Stimulated activated CD4-positive, alpha-beta T cell treated with anti-CD3 and anti-CD28 coated beads, Interleukin-1b, Interleukin-23, amount 100 ng/mL, for 4 hours (primary cell): ENCODE measurements around the gene MAP1LC3A.

ENCODE experiments used
- DNase-seq, 2 donors: peaks; one replicate each; pipeline ENCODE4 v3.0.0-alpha.2; 2020; ENCODE audit warnings: low read depth in 2 of 2

Gene MAP1LC3A

GRCh38 chr20:34575756-34576155, 17.2 kb downstream of the MAP1LC3A start:
- no peak for DNase-seq

- DNase-seq, result no peak
Observed at GRCh38 chr20:34577061-34577460, 18.5 kb downstream of the MAP1LC3A start.

- DNase-seq, result no peak
Observed at GRCh38 chr20:34578025-34578424, 19.5 kb downstream of the MAP1LC3A start.

- no peak for DNase-seq
Observed at GRCh38 chr20:34578521-34578920, 20.0 kb downstream of the MAP1LC3A start.

GRCh38 chr20:34579191-34579978, 20.9 kb downstream of the MAP1LC3A start:
- DNase-seq, result no peak

- DNase-seq, result no peak
Observed at GRCh38 chr20:34579979-34580940, 21.7 kb downstream of the MAP1LC3A start.

GRCh38 chr20:34581341-34582184, 23.0 kb downstream of the MAP1LC3A start:
- no peak for DNase-seq

GRCh38 chr20:34582221-34582620, 23.7 kb downstream of the MAP1LC3A start:
- no peak for DNase-seq

GRCh38 chr20:34582911-34583310, 24.4 kb downstream of the MAP1LC3A start:
- no peak for DNase-seq

GRCh38 chr20:34583544-34583943, 25.0 kb downstream of the MAP1LC3A start:
- no peak for DNase-seq

- DNase-seq, result no peak
Observed at GRCh38 chr20:34585019-34585418, 26.5 kb downstream of the MAP1LC3A start.

GRCh38 chr20:34586488-34587163, 28.1 kb downstream of the MAP1LC3A start:
- no peak for DNase-seq

GRCh38 chr20:34595377-34596184, 37.1 kb downstream of the MAP1LC3A start:
- DNase-seq, result no peak

- DNase-seq, result no peak
Observed at GRCh38 chr20:34600892-34601653, 42.6 kb downstream of the MAP1LC3A start.

- DNase-seq, result no peak
Observed at GRCh38 chr20:34604980-34605788, 46.7 kb downstream of the MAP1LC3A start.

- DNase-seq, result no peak
Observed at GRCh38 chr20:34607066-34607465, 48.5 kb downstream of the MAP1LC3A start.
